GM21825 (cell line): Measurements from ENCODE around the gene ISG15.
"Not testable (repeated sequence)": the region's sequence is repeated elsewhere in the genome, so short reads cannot be mapped to it uniquely, and the experiment has no call there.

ENCODE experiments used
- ATAC-seq: cut with Tn5 transposase; IDR thresholded peaks from one replicate; pipeline ENCODE4 v1.9.1; 2021; ENCODE audit warnings: mild to moderate bottlenecking, moderate library complexity; ENCODE audit not compliant: unreplicated experiment

Gene ISG15

DNA sequence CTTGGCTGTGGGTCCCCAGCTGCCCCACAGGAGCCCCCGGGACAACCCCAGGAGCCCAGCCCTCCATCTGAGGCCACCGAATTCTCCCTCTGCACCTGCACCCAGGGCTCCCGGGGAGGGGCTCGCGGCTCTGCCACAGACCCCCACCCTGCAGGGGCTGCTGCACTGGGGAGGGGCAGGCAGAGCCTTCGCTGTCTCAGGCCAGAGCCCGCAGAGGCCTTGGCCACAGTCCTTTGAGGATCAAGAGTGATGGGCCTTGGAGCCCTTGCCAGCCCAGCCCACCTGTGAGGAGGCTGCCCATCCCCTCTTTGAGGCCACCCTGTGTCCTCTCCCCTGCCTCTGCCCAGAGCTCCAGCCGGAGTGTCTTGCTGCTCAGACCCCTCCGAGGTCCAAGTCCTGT, 37.9 kb upstream of the ISG15 start:
- no peak for ATAC-seq

DNA sequence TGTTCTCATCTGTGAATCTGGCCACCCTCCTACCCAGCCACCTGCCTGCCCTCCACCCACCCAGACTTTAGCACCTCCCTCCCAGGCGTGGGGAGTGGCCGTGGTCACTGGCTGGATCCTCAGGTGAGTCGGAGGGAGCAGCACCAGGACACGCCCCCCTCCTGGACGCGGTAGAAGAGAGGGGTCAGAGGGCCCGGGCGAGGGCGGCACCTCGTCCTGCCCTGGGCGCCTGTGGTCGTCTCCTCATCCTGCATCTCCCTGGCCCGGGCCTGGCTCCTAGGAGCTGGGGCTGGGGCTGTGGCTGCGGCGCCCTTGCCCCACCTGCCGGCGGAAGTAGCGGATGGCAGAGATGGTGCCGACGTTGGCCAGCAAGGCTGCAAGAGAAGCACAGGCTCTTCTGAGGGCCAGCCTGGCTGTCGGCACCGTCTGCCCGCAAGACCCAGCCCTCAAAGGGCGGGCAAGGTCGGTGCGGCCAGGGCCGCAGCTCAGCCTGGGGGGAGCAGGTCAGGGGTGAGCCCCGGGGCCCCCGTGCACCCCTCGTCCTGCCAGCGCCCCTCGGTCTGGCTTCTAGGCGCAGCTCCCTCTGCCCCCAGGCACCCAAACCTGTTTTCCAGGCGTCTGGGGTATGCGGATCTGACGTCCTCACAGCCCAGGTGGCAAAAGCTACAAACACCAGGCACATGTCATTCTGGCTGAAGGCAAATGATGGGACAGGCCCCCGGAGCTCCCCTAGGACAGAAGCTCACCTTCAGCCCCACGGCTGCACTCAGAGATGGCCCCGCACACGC, 37.2 kb upstream of the ISG15 start:
- ATAC-seq: no peak

DNA sequence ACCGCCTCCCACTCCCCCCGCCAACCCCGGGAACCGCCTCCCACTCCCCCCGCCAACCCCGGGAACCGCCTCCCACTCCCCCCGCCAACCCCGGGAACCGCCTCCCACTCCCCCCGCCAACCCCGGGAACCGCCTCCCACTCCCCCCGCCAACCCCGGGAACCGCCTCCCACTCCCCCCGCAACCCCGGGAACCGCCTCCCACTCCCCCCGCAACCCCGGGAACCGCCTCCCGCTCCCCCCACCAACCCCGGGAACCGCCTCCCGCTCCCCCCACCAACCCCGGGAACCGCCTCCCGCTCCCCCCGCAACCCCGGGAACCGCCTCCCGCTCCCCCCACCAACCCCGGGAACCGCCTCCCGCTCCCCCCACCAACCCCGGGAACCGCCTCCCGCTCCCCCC, 36.5 kb upstream of the ISG15 start:
- ATAC-seq: not testable (repeated sequence)

- ATAC-seq: no peak
These were observed 35.0 kb upstream of the ISG15 start for GRCh38 chr1:978069-978834.

DNA sequence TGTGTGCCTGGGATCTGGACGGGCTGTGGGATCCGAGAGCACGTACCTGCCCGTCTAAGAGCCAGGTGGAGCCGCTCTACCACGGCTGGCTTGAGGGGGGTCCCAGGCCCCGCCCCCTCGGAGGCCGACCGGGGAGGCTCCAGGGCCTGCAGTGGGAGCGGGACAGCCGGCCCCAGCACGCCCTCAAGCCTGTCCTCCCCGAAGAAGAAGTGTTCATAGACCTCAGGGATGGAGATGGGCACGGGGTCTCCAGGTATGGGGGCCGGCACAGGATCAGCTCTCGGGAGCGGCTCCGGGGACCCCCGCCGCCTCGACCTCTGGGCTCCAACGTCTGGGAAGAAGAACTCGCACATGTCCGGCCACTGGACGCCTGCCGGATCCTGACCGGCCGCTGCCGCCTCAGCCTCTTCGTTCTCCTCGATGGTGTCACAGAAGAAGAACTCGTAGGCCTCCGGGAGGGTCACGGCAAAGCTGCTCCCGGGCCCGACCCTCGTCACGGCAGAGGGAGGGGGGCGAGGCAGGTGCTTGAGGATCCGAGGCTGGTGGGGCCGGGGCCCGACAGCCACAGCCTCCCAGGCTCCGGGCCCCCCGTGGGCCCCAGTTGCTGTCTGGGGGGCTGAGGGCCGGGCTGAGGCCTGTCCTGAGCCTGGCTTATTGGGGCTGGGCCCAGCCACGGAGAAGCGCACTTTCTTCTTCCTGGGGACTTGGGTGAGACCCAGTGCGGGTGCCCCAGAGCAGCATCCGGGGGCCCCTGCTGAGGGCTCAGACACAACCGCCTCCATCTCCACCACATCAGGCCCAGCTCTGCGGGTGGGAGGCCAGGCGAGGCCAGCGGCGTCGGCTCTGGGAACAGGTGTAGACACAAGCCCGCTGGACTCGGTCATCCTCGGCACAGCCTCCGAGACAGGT, 34.2 kb upstream of the ISG15 start:
- ATAC-seq: no peak

- no peak for ATAC-seq
These were observed 33.6 kb upstream of the ISG15 start for GRCh38 chr1:979744-980072.

DNA sequence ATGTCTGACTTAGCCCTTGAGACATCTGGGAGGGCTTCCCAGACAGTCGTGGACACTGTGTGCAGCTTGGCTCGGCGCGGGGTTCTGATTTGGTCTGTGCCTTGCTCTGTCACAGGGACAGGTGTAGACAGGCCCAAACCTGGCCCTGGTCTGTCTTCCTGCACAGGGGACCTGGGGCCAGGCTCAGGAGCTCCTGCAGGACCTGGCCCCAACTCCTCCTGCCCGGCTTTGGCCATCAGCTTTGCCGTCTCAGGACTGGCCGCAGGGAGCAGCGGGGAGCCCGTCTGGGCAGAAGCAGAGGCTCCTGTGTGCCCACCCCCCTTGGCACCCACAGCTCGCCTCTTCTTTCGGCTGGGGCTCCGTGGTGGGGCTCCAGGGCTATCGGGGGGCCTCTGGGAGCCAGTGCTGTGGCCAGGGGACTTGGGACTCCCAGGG, 33.1 kb upstream of the ISG15 start:
- no peak for ATAC-seq

DNA sequence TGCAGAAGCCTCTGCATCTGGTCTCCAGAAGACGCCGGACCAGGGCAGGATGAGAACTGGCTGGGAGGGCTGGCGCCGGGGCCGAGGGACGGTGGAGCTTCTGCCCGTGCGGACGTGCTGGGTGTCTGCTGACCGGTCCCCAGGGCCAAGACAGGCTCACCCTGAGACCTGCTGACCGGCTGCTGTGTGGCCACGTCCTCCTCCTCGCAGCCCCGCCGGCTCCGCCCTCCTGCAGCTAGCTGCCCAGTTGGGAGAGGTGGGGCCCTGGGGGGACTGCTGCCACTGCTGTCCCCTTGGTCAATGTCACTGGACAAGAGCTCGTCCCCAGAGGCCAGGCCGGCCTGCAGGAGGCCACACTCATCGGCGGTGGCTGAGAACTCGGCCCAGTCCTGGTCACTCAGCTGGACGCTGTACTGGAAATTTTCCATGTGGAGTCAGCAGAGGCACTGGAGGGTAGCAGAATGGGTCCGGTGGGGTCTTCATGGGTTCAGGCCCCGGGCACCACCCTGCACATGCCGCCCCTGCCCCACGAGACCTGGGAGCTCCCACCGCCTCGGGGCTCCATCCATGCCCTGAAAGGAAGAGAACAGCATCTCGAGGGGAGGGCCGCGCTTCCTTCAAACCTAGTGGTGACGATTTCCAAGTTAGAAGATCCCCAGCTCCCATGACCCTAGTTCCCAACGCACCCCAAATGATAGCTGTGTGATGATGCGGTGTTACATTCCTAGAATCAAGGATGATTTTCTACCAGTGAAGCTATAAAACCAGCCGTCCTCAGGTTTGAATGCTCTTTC, 32.5 kb upstream of the ISG15 start:
- no peak for ATAC-seq

DNA sequence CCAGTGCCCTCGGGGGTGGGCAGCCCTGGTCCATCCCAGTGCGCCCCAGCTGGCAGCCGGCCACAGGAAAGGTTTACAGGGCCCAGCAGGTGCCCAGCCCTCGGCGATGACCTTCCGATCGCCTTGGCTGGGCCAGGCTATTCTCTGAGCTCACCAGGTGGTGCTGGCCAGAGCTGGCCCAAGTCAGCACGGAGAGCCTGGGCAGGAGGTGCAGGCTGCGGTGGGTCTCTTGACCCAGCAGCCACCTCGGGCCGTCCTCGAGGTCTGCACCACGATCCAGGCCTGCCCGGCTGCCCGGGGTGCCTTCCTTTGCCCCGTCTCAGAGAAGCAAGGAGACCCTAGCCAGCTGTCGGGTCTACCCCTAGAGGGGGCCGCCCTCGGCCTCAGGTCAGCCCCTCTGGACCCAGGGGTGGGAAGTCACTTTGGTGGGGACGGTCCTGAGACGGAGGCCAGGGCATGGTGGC, 31.8 kb upstream of the ISG15 start:
- no peak for ATAC-seq

- ATAC-seq: no peak
These were observed 31.2 kb upstream of the ISG15 start, which contains the start of gene PERM1 for GRCh38 chr1:981955-982558. Gene PERM1, minus strand, starts transcription at chr1:982093. Its CDS starts 1,064 bp downstream, at chr1:981029.

GRCh38 chr1:982765-983436, 30.4 kb upstream of the ISG15 start:
- no peak for ATAC-seq

- ATAC-seq: no peak
These were observed 29.4 kb upstream of the ISG15 start for GRCh38 chr1:983798-984475.

DNA sequence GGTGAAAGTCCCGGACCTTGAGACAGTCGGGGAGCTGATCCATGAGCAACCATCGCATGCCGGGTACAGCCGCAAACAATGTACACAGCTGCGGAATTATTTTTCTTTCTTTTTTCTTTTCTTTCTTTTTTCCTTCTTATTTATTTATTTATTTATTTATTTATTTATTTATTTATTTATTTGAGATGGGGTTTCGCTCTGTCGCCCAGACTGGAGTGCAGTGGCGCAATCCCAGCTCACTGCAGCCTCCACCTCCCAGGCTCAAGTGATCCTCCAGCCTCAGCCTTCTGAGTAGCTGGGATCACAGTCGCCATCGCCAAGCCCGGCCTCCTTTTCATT, 28.9 kb upstream of the ISG15 start:
- no peak for ATAC-seq

DNA sequence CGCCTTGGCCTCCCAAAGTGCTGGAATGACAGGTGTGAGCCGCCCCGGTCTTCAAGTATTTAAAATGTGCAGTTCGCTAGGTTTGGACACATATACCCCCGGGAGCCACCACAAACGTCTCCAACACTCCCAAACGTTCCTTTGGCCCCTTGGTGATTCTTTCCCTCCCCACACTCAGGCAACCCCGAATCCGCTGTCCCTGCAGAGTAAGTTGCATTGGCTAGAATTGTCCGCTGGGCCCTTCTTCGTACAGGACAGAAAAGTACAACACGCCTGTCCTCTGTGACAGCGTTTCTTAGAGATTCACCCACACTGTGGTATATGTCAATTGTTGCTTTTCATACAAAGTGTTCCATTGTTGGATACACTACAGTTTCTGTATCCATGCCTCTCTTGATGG, 28.2 kb upstream of the ISG15 start:
- no peak for ATAC-seq

- ATAC-seq: not testable (repeated sequence)
These were observed 25.2 kb upstream of the ISG15 start for GRCh38 chr1:988061-988460.

DNA sequence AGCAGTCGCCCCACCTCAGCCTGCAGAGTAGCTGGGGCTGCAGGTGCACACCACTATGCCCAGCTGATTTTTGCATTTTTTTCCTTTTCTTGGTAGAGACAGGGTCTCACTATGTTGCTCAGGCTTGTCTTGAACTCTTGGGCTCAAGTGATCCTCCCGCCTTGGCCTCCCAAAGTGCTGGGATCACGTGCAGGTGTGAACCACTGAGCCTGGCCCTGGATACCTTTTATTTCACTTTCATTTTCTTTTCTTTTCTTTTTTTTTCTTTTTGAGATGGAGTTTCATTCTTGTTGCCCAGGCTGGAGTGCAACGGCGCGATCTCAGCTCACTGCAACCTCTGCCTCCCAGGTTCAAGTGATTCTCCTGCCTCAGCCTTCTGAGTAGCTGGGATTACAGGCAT, 22.0 kb upstream of the ISG15 start:
- ATAC-seq: not testable (repeated sequence)

- ATAC-seq: no peak
These were observed 21.4 kb upstream of the ISG15 start for GRCh38 chr1:991895-992294.

- no peak for ATAC-seq
These were observed 20.9 kb upstream of the ISG15 start for GRCh38 chr1:992362-992761.

- no peak for ATAC-seq
These were observed 19.8 kb upstream of the ISG15 start for GRCh38 chr1:993379-993995.
